Thyroid gland (tissue), 4 donors: ENCODE measurements around the gene PMS1.
"Not testable (repeated sequence)": the region's sequence is repeated elsewhere in the genome, so short reads cannot be mapped to it uniquely, and the experiment has no call there.

ENCODE experiments used
- CTCF ChIP-seq, 6 experiments: fragments of 200-600 bp in 3 of 6; fragments of 450-650 bp in 3 of 6; sonication (generic) in 3 of 6; IDR thresholded peaks; one replicate each; pipeline ENCODE4 v1.5.1; 2016 to 2019; ENCODE audit warnings: antibody characterized with exemption in 6 of 6, mild to moderate bottlenecking in 2 of 6, inconsistent platforms in 1 of 6, moderate library complexity in 1 of 6
- POLR2A ChIP-seq, 2 donors: fragments of 450-650 bp; IDR thresholded peaks; one replicate each; pipeline ENCODE4 v1.6.1; 2017; ENCODE audit warnings: antibody characterized with exemption in 2 of 2, mild to moderate bottlenecking in 2 of 2, moderate library complexity in 1 of 2

- TF ChIP-seq CTCF, POLR2A (IDR thresholded peaks at IDR 0.05): not testable (repeated sequence)
Observed at GRCh38 chr2:189760154-189760553, 24.1 kb upstream of the PMS1 start.
